Astrocyte of the cerebellum (primary cell): ENCODE measurements around the gene BMP10.

Source experiments
- DNase-seq: peaks from one replicate; pipeline ENCODE4 v3.0.0-alpha.2; 2011; ENCODE audit warnings: low read depth
- H3K4me3 ChIP-seq: 2 replicates; pipeline ENCODE4 v1.5.1; 2011; ENCODE audit warnings: mild to moderate bottlenecking, low read depth, low read length, moderate library complexity
- CTCF ChIP-seq: IDR thresholded peaks from 2 replicates; pipeline ENCODE4 v1.5.1; 2012; ENCODE audit warnings: low read length, low read depth, moderate library complexity, mild to moderate bottlenecking; ENCODE audit errors: missing control alignments
- in situ Hi-C: cut with HindIII; loops from 2 replicates; pipeline ENCODE4 v1.10.0; 2017; ENCODE audit warnings: low sequenced_read_pairs

BMP10 gene

GRCh38 chr2:68871159-68871764, at the start of gene BMP10:
BMP10 (minus strand) TSS chr2:68871397; CDS start chr2:68871358, 39 bp downstream.
- H3K4me3 ChIP-seq: no peak within 1 kb of the TSS
- TF ChIP-seq CTCF: no peak
- in situ Hi-C loops: no loop called here
- no peak for DNase-seq

GRCh38 chr2:68920481-68921170, 49.4 kb upstream of the BMP10 start:
- TF ChIP-seq CTCF: no peak
- in situ Hi-C loops: no loop called here
- DNase-seq: no peak
- no peak overlapping the region for H3K4me3 ChIP-seq

- H3K4me3 ChIP-seq: no peak overlapping the region
- no peak for DNase-seq
- in situ Hi-C loops: no loop called here
- no peak for TF ChIP-seq CTCF
Observed at GRCh38 chr2:68918497-68918896, 47.3 kb upstream of the BMP10 start.

- no peak overlapping the region for H3K4me3 ChIP-seq
- no peak for DNase-seq
- no peak for TF ChIP-seq CTCF
- in situ Hi-C loops: no loop called here
Observed at GRCh38 chr2:68917034-68917718, 46.0 kb upstream of the BMP10 start.

GRCh38 chr2:68916226-68916625, 45.0 kb upstream of the BMP10 start:
- DNase-seq: no peak
- in situ Hi-C loops: no loop called here
- H3K4me3 ChIP-seq: no peak overlapping the region
- no peak for TF ChIP-seq CTCF

GRCh38 chr2:68915393-68915792, 44.2 kb upstream of the BMP10 start:
- in situ Hi-C loops: no loop called here
- DNase-seq: no peak
- H3K4me3 ChIP-seq: no peak overlapping the region
- TF ChIP-seq CTCF: no peak
